ENCODE data around the gene SLC1A5. TPM values are rescaled to one million over a fixed set of nuclear protein-coding genes. Genes with fewer than 3 reads are reported as not detected.
"Not testable (repeated sequence)": the region's sequence is repeated elsewhere in the genome, so short reads cannot be mapped to it uniquely, and the experiment has no call there.

SLC1A5 gene
- total RNA-seq, result 37.2 TPM

DNA sequence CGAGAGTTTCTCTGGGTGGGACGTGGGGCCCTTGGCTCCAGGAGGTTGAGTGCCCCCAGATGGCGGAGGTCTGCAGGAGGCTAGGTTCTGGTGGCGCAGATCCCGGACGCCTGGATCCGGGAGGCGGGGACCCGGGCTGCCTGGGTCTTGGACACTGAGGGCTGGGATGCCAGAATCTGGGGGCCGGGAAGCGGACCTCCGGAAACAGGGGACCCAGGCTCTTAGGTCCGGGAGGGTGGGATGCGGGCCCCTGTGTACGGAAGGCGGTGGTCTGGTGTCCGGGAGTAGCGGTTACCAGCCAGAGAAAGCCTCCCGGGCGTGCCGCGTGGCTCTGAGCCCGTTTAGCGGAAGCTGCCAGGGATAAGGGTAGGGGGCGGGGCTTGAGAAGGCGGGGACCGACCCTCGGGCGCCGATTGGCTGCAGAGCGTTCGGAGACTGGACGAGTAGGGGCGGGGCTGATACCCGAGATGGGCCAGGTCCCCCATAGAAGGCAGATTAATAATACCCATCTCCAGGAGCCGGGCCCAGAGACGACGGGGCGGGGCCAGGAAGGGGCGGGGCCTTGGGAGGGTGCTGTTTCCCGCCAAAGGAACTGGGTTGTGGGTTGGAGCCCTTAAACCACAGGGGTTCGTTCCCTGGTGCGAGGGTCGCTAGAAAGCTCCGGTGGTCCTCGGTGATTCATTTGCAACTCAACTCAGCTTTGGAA lies at the start of gene SLC1A5:
TSS of gene SLC1A5 (minus strand) at position 333 of the 706 bp plus-strand sequence. CDS start 629 bp downstream, outside the sequence.
- DNase-seq (ENCODE audit: low read depth in 2 of 3, low spot score in 2 of 3), result peak; percentile 76 to 94 (median 94)

DNA sequence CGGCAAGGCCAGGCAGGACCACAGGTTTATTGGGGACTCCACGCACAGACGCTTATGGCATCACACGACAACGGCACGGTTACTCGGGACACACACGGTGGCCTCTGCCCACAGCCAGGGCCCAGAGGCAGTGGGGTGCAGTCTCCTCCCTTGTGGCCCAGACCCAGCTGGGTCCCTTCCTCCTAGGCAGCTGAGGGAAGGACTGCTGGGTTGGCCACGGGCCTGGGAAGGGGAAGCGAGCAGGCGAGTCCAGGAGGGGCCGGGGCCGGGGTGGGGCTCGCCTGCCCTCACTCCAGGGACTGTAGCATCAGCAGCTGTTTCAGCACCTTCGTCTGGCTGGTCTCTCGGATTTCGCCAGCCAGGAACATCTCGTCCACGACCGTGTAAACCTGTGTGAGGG lies 49.8 kb upstream of the SLC1A5 start:
- no peak for DNase-seq (ENCODE audit: low read depth in 2 of 3, low spot score in 2 of 3)

DNA sequence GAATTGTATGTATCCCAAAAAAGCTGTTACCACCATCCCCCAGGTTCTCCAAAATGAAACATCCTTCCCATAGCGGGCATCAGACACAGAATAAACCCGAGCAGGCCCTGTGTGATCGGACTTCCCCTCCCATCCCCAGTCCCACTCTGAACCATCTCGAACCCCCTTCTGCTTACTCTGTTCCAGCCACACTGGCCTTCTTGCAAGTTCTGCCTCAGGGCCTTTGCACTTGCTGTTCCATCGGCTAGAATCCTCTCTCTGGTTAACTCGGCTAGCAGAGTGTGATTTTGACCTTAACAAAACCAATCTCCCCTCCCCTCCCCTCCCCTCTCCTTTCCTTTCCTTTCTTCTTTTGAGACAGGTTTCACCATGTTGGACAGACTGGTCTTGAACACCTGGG lies 46.6 kb upstream of the SLC1A5 start:
- DNase-seq (ENCODE audit: low read depth in 2 of 3, low spot score in 2 of 3), result no peak

DNA sequence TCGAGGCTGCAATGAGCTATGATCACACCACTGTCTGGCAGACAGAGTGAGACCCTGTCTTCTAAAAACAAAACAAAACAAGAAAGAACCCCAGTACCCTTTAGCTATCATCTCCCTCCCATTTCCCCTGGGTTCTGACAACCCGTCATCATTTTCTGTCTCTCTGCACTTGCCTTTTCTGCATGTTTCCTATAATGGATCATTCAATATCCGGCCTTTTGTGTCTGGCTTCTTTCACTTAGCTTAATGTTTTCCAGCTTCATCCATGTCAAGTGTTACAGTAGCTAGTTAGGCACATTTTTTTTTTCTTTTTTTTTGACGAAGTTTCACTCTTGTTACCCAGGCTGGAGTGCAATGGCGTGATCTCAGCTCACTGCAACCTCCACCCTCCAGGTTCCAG lies 45.7 kb upstream of the SLC1A5 start:
- no peak for DNase-seq (ENCODE audit: low read depth in 2 of 3, low spot score in 2 of 3)

DNA sequence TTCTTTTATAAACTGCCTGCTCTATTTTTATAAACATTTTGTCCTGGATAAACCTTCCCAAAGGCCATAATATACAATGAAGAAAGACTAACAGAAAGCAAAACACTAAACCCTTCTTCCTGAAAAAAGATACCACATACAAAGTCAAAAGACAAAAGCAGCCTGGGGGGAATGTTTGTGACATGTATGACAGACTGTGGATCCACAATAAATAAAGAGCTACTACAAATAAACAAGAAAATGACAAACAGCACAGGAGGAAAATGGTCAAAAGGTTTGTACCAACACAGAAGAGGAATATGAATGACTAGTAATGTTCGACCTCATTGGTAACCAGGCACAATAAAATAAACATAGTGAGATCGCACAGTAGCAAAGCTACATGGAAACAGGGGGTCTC lies 42.5 kb upstream of the SLC1A5 start:
- no peak for DNase-seq (ENCODE audit: low read depth in 2 of 3, low spot score in 2 of 3)

DNA sequence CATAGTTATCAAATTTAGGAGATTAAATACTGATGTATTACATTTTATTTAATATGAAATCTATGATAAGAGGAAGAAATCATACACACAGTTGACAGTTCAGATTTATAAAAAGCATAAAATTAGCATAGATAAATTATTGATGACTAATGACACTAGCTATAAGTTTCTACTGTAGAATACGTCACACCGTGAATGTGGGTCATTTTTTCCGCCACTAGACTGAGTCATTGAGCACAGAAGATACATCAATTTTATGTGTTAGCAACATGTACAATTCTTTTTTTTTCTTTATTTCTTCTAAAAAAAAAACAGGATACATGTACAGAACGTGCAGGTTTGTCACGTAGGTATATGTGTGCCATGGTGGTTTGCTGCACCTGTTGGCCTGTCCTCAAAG lies 40.1 kb upstream of the SLC1A5 start:
- no peak for DNase-seq (ENCODE audit: low read depth in 2 of 3, low spot score in 2 of 3)

DNA sequence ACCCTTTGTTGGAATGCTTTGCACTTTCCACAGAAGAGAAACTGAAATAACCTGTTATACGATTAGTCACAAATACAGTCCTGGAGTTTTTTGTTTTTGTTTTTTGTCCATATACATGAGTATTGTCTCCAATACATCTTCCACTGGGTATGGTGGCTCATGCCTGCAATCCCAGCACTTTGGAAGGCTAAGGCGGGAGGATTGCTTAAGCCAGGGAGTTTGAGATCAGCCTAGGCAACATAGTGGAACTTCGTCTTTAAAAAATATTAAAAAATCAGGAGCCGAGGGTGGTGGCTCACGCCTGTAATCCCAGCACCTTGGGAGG lies 37.3 kb upstream of the SLC1A5 start:
- no peak for DNase-seq (ENCODE audit: low read depth in 2 of 3, low spot score in 2 of 3)

DNA sequence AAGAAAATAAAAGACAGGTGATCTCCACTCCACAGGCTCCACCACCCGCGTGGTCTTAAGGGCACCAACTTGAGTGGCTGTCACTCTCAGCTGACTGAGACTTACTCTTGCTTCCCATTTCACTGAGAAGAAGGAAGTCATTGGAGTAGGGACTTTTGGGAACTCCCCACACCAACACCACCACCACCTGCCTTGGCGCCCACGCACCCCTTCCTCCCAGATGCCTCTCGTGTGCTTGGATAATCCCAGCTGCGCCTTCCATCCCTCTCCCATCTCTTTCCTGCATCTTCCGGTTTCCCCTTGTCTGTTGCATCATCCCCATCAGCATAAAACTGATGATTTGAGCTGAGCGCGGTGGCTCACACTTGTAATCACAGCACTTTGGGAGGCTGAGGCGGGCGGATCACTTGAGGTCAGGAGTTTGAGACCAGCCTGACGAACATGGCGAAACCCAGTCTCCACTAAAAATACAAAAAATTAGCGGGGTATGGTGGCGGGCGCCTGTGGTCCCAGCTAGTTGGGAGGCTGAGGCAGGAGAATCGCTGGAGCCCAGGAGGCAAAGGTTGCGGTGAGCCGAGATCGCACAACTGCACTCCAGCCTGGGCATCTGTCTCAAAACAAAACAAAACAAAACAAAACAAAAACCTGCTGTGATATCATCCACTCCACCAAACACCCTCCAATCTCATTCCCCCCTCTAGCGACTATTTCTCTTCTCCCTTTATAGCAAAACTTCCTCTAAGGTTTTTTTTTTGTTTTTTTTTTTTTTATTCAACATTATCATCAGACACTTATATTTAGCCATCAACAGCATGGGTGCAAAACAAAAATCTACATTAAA lies 36.7 kb upstream of the SLC1A5 start:
- DNase-seq (ENCODE audit: low read depth in 2 of 3, low spot score in 2 of 3), result peak in 1 of 3 donors; percentile 55

DNA sequence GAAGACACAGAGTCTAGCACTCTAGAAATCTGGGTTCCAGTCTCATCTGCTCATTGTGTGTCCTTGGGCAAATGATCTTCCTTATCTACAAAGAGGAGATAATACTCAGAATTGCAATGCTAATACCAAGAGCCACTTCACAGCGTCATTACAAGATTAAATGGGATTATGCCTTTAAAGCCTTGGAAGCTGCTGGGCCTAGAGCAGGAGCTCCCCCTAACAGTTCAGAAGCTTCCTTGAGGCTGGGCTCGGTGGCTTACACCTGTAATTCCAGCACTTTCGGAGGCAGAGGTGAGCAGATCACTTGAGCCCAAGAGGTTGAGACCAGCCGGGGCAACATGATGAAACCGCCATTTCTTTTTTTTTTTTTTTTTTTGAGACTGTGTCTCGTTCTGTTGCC lies 34.7 kb upstream of the SLC1A5 start:
- DNase-seq (ENCODE audit: low read depth in 2 of 3, low spot score in 2 of 3), result no peak

DNA sequence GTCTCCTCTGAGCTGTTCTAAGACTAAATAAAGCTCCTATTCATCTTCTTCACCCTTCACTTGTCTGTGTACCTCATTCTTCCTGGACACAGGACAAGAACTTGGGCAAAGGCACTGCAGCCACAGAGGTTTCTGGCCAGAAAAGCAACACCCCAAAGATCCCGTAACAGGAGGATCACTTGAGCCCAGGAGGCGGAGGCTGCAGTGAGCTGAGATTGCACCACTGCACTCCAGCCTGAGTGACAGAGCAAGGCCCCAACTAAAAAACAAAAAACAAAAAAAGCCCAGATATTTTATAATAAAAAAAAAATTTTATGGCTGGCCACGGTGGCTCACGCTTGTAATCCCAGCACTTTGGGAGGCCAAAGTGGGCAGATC lies 34.0 kb upstream of the SLC1A5 start:
- DNase-seq (ENCODE audit: low read depth in 2 of 3, low spot score in 2 of 3), result not testable (repeated sequence)

DNA sequence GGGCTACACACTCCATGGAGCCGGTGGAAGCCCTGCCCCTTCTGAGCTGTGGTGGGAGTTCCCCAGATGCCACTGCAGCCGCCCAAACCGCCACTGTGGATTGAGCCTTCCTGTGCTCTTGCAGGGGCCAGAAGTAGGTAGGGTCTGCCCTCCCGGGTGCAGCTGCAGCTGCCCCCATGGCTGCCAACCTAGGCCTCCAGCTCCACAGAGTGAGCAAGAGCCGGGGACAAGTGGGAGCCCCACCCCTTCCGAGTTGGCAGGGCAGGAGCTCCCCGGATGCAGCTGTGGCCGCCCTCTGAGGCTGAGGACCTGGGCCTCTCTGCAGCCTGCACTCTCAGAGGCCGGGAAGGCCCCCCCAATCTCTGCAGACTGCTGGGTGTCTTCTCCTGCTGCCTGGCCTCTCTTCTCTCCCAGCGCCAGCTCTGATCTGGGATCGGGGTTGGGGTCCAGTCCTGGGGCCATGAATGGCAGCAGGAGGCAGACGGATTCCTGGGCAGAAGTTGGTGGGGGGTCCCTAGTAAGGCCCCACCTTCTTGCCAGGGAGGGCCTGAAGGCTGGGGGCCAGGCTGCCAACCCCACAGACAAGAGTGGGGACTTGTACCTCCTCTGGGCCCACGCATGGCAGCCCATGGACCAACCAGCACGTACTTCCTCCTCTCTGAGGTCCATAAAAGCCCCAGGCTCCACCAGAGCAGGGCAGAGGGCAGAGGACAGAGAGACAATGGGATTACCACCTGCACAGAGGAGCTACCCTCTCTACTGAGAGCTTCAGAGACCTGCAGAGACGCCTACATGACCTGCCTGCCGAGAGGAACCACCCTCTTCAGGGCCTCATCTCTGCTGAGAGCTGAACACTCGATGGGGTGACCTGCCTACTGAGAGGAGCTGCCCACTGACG lies 33.4 kb upstream of the SLC1A5 start:
- DNase-seq (ENCODE audit: low read depth in 2 of 3, low spot score in 2 of 3), result peak; percentile 37 to 81 (median 75)

DNA sequence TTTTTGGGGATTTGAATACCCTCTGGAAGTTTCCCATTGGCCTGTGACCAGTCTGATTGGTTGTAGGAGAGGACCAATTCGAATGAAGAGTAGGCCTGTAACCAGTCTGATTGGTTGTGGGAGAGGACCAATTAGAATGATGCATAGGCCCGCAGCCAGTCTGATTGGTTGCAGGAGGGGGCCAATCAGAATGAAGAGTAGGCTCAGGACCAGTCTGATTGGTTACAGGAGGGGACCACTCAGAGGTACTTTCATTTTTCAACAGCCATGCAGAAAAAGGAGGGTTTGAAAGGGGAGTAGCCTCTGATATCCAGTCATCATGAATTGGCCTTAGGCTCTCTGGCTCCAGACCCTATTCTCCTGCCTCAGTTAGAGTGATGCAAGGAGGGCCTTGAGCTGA lies 30.4 kb upstream of the SLC1A5 start:
- DNase-seq (ENCODE audit: low read depth in 2 of 3, low spot score in 2 of 3), result peak in 1 of 3 donors; percentile 40

DNA sequence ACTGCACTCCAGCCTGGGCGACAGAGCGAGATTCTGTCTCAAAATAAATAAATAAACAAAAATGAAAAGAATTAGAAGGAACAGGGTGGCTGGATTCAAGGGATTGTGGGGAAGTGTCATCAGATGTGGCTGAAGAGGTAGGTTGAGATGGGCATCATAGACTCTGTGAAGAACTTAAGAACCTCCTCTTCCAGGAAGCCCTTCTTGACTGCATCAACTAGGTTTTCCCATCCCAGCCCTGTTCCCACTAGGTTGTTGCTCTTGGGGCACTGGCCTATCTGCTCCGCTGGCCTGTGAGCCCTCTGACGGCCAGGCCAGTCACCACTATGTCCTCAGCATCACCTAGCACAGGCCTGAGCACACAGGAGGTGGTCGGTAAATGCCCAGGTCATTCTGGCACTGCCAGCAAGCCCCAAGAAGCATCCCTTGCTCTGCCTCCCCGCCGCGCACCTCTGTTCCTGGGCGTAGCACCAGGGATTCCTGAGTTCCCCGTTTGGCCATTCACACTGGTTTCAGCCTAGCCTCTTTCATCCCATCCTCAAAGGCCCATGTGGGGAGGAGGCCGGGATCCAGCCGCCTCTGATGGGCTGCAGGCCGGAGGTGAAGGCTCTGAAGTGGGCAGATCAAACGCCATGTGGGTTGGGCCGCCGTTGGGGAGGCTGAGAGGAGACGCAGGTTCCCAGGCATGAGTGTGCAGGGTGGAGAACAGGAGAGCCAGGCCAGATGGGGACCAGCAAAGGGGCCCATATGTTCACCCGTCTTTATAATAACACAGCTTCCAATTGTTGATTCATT lies 27.6 kb upstream of the SLC1A5 start:
- DNase-seq (ENCODE audit: low read depth in 2 of 3, low spot score in 2 of 3), result no peak

DNA sequence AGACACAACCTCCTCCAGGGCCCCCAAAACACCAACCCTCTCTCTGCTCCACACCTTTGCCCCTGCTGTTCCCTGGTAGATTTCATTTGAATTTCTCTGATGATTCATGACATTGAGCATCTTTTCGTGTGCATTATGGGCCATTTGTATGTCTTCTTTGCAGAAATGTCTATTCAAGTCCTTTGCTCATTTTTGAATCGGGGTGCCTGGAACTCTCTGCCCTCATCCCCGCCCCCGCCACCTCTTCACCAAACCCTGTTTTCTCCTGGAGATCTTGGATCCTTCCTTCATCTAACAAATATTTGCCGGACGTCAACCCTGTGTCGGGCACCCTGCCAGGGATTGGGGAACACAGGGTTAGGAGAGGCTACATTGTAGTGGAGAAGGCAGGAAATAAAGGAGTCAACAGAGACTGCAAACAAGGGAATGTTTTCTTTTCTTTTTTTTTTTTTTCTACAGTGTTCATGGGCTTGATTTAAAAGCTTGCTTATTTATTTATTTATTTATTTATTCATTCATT lies 25.5 kb upstream of the SLC1A5 start:
- DNase-seq (ENCODE audit: low read depth in 2 of 3, low spot score in 2 of 3), result no peak

DNA sequence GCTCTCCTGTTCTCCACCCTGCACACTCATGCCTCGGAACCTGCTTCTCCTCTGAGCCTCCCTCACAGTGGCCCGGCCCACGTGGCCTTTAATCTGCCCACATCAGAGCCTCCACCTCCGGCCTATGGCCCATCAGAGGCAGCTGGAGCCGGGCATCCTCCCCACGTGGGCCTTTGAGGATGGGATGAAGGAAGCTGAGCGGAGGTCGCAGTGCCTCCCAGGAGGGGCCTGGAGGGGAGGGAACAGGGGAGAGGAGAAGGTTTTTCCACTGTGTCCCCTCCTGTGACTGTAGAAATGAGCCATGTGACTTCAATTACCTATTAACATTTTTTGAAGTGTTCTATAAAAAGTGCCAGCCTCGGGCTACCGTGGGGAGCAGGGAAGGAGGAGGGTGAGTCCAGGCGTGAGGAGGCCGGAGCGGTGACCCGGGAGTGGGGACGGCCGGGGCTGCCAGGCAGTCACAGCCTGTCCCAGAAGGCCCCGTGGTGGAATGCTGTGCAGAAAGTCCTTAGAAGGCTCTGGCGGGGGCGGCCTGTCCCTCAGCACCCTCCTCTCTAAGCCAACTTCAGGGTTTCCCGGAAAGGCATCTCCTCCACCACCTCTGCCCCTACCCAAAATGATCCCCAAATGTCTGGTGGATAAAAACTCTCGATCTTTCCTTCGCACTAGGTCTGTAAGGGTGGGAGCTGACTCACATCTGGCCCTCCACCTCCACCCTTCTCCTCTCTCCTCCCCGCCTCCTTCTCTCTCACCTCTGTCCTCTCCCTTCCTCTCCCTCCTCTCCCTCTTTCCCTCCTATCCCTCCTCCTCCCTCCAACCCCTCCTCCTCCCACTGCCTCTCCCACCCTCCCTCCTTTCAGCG lies 24.8 kb upstream of the SLC1A5 start:
- no peak for DNase-seq (ENCODE audit: low read depth in 2 of 3, low spot score in 2 of 3)

DNA sequence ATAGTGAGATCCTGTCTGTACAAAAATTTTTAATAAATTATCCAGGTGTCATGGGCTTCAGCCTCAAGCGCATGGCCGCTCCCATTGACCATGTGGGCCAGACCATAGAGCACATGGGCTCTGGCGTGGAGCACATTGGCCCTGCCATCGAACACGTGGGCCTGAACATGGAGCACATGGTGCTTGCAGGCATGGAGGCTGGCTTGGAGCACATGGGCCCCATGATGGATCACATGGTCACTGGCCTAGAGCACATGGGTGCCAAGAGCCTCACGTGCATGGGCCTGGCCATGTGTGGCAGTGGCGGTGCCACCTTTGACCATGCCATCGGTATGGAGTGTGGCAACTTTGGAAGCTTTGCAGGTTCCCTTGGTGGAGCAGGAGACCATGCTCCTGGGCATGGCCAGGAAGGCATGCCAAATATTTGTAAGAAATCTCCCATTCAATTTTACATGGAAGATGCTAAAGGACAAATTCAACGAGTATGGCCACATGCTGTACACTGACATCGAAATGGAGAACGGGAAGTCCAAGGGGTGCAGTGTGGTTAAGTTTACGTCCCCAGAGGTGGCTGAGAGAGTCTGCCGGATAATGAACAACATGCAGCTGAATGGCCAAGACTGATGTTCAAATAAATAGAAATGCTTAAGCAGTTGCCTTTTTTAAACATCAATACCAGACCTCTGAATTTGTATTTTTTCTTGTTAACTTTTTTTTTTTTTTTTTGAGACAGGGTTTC lies 21.3 kb upstream of the SLC1A5 start:
- DNase-seq (ENCODE audit: low read depth in 2 of 3, low spot score in 2 of 3), result peak in 1 of 3 donors; percentile 32

DNA sequence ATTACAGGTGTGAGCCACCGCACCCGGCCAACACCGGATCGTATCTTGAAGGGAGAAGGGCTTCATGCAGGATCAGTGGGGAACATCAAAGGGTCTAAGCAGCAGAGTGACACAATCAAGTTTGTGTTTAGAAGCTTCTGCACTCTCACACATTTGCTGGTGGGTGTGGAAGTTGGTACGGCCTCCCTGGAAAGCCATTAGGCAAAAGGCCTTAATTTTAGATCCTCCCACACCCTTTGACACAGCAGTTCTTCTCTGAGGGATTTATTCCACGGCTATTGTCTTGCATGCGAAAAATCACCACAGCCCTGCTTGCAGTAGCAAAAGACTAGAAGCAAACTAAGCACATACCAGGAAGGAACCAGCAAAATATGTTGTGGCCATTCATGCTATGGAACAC lies 18.3 kb upstream of the SLC1A5 start:
- DNase-seq (ENCODE audit: low read depth in 2 of 3, low spot score in 2 of 3), result no peak

DNA sequence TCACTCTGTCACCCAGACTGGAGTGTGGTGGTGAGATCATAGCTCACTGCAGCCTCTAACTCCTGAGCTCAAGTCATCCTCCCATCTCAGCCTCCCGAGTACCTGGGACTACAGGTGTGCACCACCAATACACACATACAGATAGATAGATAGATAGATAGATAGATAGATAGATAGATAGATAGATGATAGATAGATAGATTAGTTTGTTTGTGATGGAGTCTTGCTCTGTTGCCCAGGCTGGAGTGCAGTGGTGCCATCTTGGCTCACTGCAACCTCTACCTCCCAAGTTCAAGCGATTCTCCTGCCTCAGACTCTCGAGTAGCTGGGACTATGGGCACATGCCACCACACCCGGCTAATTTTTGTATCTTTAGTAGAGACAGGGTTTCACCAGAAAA lies 16.0 kb upstream of the SLC1A5 start:
- DNase-seq (ENCODE audit: low read depth in 2 of 3, low spot score in 2 of 3), result not testable (repeated sequence)

DNA sequence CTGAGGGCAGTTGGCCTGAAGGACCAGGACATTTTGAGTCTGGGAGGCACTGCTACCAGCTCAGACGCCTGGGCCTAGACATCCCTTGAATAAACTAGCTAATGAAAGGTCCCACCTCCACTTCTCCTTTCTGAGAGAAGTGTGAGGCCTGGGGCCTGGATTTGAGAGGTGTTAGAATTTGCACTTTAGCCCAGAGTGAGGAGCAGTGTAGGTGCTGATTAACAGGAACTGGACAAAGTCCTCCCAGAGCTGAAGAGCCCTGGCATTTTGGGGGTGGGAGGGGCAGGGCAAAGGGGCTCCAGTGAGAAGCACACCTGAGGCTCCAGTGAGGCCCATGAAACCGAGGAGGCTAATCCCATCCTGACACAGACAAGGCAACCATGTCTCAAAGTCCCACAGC lies 15.2 kb upstream of the SLC1A5 start:
- no peak for DNase-seq (ENCODE audit: low read depth in 2 of 3, low spot score in 2 of 3)

Measured in hematopoietic multipotent progenitor cell (in vitro differentiated cells).